Activated CD8-positive, alpha-beta memory T cell treated with anti-CD3 and anti-CD28 coated beads, Interleukin-2, amount 50 U/mL, for 24 hours (primary cell): ENCODE data around the gene RPL10.
"Not testable (repeated sequence)": the region's sequence is repeated elsewhere in the genome, so short reads cannot be mapped to it uniquely, and the experiment has no call there.

Source experiments
- DNase-seq: peaks from one replicate; pipeline ENCODE4 v3.0.0-alpha.2; 2020; ENCODE audit errors: extremely low read depth

RPL10 gene

DNA sequence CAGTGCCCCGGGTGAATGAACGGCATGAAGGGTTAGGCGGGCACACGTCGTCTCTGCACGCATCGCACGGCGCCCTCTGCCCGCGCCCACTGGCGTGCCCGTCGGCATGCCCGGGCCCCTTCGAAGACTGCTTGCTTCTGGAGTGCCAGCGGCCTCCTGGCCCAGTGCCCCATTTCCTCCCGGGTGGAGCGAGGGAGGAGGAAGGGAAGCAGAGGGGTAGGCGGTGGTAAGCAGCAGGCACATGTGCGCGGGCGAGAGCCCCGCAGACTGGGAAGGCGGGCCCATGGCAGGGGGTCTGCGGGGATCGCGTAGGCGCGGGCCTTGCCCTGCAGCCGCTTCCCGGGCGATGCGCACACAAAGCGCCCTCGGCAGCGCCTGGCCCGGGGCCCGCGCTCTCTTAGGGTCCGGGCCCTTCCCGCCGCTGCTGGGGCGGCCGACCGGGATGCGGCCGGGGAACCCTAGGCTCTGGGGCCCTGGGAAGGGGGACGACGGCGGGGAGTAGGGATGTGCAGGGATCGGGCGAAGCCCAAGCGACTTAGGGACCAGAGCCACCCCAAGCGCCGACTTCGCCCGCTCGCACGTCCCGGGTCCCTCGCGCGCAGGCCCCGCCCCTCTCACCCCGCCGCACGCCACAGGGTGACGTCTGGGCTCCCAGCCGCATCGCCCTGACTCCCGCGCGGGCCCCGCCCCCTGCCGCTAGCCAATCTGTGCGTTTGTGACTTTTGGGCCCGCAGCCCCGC lies 19.9 kb upstream of the RPL10 start:
- no peak for DNase-seq

- DNase-seq, result peak; percentile 83
These were observed 19.2 kb upstream of the RPL10 start, which contains the start of gene EMD for GRCh38 chrX:154378799-154379568. EMD (plus strand) TSS chrX:154379295; CDS start chrX:154379485, 190 bp downstream.

GRCh38 chrX:154379569-154379951 lies 18.6 kb upstream of the RPL10 start:
- no peak for DNase-seq

DNA sequence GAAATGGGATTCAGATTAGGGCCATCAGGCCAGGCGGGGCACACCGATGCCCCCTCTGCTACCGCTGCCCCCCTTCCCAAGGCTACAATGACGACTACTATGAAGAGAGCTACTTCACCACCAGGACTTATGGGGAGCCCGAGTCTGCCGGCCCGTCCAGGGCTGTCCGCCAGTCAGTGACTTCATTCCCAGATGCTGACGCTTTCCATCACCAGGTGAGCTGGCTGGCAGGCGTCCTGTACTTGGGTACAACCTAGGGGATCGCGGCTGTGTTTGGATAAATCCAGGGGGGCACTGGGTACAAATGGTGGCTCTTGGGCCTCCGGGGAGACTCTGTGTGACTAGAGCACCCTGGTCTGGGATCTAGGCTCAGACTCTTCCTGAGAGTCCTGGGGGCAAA lies 18.0 kb upstream of the RPL10 start:
- no peak for DNase-seq

- no peak for DNase-seq
These were observed 17.4 kb upstream of the RPL10 start for GRCh38 chrX:154380787-154381186.

- no peak for DNase-seq
These were observed 16.9 kb upstream of the RPL10 start for GRCh38 chrX:154381271-154381670.

- DNase-seq, result no peak
These were observed 15.6 kb upstream of the RPL10 start for GRCh38 chrX:154382483-154383069.

DNA sequence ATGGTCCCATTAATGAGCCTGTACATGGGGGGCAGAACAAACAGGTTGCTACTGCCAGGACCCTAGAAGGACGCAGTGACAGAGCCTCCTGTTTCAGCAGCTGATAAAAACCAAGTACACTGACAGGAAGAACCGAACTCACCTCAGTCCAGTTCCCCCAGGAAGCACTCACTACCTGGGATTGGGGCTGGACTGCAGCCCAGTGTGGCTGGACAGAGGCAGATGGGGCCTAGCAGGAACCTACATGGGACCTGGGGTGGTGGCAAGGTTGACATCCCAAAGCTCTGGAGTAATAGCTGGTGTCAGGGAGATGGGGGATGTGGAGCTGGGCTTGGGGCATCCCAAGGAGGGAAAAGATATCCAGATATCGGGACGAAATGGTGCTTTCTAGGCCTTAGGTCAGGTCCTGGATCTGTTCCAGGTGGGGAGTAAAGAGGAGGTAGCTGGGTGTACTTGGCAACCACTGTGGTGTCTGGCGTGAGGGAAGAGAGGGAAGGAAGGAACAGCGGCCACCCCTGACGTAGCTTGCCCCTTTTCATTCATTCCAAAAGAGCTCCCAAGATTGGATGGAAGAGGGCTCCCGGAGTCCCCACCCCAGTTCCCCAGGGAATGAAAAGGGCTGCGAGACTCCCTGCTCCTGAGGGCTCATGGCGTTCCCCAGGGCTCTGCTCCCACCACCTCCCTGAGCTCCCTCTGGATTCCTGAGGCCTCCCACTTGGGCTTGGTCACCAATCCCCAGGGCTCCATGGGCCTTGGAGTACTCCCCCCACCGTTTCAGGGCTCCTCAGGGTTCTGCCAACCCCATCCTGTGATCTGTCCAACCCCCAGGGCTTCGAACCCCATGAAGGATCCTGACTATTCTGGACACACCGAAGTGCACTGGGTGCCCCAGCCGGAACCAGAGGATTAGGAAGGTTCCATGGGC lies 14.6 kb upstream of the RPL10 start:
- no peak for DNase-seq

DNA sequence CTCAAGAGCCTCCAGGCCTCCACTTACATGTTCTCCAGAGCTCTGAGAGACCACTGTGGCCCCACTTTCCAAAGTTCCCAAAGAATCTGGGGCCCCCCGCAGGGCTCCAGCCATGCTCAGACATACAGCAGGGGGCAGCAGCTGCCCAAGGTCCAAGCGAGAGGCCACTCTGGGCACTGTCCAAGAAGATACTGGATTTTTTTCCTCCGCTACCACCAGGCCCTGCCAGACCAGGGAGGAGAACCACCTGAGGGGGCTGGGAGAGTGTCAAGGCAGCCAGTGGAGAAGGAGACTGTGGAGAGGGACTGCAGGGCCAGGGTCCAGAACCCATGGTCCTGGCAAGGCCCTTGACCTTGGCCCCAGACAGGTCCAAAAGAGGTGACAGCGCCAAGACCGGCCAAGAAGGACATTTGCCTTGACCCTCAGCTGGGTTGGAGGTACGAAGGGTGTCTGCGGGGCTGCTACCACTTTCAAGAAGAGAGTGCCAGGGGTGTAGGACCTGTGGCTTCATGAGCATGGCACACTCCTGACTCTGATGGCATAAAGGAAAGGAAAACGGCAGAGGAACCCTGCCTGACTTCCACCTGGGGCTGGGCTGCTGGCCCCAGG lies 13.8 kb upstream of the RPL10 start:
- DNase-seq, result no peak

DNA sequence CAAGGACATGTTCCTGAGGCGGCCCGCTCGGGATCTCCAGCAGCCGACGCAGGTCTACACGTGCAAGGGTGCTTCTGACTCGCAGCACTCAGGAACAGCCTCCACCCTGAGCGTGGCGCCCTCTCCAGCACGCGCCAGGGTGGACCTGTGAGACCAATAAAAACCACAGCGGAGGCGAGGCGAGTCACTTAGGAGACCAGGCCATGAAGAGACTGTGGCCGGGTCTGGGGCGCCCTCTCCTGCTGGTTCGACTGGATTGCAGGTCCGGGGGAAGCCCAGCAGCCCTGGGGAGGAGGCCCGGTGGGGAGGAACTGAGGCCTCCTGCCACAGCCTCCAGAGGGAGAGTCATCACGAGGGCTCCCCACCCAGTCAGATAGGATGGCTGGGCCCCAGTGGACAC lies 10.1 kb upstream of the RPL10 start:
- DNase-seq, result not testable (repeated sequence)

- not testable (repeated sequence) for DNase-seq
These were observed 9.5 kb upstream of the RPL10 start for GRCh38 chrX:154388649-154389048.

GRCh38 chrX:154389812-154390747 lies 8.1 kb upstream of the RPL10 start:
- not testable (repeated sequence) for DNase-seq

DNA sequence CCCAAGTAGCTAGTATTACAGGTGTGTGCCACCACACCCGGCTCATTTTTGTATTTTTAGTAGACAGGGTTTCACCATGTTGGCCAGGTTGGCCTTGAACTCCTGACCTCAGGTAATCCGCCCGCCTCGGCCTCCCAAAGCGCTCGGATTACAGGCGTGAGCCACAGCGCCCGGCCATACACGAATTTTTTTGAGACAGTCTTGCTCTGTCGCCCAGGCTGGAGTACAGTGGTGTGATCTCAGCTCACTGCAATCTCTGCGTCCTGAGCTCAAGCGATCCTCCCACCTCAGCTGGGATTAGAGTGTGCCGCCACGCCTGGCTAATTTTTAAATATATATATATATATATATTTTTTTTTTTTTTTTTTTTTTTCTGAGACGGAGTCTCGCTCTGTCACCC lies 1.8 kb upstream of the RPL10 start:
- DNase-seq, result not testable (repeated sequence)

GRCh38 chrX:154396973-154397887 lies 947 bp upstream of the RPL10 start:
- DNase-seq, result no peak

- peak; percentile 48 for DNase-seq
These were observed 720 bp downstream of the RPL10 start for GRCh38 chrX:154398668-154399526.

DNA sequence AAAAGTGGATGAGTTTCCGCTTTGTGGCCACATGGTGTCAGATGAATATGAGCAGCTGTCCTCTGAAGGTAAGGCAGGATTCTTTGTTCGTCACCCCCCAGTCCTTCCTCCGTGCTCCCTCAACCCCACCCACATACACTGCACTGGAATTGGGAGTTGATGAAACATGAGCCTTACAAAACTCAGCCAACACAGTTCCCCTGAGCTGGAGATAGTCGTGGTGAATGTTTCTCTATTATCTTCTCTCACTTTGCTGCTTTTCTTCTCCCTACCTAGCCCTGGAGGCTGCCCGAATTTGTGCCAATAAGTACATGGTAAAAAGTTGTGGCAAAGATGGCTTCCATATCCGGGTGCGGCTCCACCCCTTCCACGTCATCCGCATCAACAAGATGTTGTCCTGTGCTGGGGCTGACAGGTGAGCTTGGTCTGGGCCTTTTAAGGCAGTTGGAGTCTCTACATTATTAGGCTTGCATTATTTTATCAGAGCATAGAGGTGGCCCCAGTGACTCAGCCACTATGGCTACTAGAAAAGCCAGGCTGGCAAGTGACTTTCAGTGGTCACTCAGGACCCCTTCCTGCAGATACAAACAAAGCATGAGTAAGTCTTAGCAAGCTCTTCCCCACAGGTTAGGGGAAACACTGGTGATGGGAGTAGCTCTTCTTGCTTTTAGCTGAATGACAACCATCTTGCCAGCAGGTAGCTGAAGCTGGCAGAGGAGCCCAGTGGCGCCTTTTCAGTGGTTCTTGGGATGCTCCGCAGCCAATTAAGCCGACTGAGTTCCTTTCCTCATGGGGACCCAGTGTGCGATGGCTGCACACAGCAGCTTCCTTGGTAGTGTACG lies 1.6 kb downstream of the RPL10 start:
- DNase-seq, result no peak

DNA sequence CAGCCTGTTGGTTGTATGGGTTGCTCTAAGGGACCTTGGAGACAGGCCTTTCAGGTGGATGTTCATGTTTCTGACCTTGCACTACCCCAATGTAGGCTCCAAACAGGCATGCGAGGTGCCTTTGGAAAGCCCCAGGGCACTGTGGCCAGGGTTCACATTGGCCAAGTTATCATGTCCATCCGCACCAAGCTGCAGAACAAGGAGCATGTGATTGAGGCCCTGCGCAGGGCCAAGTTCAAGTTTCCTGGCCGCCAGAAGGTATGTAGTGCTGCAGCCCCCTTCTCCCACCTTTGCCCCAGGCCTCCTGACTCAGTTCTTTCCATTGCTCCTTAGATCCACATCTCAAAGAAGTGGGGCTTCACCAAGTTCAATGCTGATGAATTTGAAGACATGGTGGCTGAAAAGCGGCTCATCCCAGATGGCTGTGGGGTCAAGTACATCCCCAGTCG lies 2.2 kb downstream of the RPL10 start:
- not testable (repeated sequence) for DNase-seq
